Measurements from ENCODE around the gene CYB5R3.
"Not testable (repeated sequence)": the region's sequence is repeated elsewhere in the genome, so short reads cannot be mapped to it uniquely, and the experiment has no call there.

Gene CYB5R3

DNA sequence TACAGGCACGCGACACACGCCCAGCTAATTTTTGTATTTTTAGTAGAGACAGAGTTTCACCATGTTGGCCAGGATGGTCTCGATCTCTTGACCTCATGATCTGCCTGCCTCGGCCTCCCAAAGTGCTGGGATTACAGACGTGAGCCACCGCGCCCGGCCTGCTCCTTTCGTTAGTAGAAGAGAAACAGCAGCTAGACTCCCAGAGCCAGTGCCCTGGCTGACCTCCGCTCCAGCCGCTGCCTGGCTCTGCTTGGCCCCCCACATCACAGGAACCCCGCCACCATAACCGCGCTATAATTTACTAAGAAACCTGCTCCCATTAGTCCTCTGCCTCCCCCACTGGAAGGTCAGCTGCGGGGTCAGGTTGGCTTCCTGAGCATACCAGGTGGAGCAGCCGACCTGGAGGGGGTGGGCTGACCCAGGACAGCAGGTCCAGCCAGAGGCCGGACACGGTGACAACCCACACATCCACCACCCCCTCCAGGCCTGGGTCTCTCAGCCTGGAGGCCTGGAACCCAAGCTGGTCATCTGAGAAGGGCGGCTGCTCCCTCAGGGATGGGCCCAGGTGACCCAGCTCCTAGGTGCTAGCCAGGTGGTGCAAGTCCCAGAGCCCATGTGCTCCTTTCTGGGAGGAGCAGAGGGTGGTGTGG lies 27.0 kb downstream of the CYB5R3 start:
- no peak for DNase-seq

GRCh38 chr22:42621505-42622002 lies 27.6 kb downstream of the CYB5R3 start:
- peak; percentile 66 for DNase-seq

GRCh38 chr22:42620084-42620483 lies 29.1 kb downstream of the CYB5R3 start:
- DNase-seq, result no peak

DNA sequence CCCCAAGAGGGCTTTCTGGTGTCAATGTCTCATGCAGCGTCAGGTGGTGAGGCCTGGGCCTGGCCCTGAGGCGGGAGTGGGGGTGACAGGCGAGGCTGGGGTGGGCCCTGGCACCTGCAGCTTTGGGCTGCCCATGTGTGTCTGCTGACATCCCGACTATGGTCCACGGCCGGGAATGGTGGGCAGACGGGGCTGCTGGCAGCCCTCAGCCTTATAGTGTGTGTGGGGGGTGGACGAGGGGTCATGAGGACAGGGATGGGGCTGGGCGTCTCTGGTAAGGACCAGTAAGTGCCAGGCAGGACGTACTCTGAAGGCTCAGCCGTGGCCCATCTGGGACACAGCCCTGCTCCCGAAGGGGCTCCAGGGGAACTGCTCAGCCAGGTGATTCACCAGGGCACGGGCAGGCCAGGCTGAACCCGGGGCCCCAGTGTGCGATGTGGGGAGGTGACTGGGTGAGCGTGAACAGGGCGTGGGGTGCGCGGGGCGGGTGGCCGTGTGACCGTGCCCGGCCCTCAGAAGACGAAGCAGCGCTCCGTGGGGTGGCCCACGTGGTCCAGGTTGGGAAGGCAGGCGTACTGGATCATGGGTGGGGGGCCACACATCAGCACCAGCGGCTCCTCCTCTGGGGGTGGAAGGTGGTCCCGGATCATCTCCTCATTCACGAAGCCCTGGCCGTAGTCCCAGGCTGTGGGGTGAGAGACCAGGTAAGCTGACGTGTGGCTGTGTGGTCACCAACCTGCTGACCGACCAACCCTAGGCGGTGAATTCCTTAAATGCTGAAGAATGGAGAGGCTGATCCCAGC lies 29.7 kb downstream of the CYB5R3 start:
- no peak for DNase-seq

GRCh38 chr22:42617155-42617983 lies 31.8 kb downstream of the CYB5R3 start:
- DNase-seq, result no peak

GRCh38 chr22:42615860-42616175 lies 33.4 kb downstream of the CYB5R3 start:
- not testable (repeated sequence) for DNase-seq

DNA sequence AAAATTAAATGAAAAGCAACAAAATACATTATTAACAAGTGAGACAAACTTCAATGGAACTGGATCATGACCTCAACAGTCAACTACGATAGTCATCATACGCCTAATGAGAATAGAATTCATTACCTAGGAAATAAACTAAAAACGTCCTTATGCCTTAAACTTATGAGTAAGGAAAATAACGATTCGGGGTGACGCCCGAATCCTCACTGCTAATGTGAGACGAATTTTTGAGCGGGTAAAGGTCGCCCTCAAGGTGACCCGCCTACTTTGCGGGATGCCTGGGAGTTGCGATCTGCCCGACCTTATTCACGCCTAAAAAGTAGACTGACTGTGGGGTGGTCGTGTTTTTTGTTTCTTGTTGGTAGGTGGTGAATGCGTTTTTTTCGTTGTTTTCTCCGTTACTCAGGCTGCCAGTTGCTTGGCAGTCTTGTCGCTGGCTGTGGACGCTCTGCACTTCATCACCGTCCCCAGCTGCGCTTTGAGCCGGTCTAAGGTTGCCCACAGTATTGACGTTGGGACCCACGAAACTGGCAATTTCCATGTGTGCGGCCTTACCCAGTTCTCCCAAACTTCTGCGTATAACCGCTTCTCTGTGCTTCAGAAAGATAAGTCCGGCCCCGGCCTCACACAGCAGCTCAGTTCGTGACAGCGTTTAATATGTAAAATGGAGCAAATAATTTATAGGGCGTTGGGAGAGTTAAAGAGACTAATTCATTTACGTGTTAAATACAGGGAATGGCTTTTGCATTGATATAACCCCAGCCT lies 33.9 kb downstream of the CYB5R3 start:
- DNase-seq, result peak; percentile 94

- peak; percentile 99 for DNase-seq
Observed at GRCh38 chr22:42614312-42615091, 34.7 kb downstream of the CYB5R3 start, which contains the start of gene POLDIP3. Gene POLDIP3, minus strand, starts transcription at chr22:42614883. Its CDS starts 26 bp downstream, at chr22:42614857.

DNA sequence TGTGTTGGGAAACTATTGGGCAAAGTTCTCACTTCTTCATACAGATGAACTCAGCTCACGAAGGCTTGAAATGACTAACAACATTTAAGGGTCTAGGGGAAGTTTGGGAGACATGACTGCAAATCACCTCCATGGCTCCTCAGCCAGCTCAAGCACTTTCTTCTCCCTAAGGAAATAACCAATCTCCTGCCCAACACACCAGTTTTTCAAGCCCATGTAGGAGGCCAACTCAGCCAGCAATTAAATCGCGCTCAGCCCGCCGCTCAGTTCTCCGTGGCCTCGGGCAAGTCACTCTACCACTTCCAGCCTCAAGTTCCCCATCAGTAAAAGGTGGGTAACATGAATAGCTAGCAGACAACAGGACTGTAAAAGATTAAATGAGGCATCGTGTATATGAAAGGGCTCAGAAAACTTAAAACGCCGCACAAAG lies 35.3 kb downstream of the CYB5R3 start:
- DNase-seq, result peak; percentile 28

- no peak for DNase-seq
Observed at GRCh38 chr22:42612336-42612735, 36.9 kb downstream of the CYB5R3 start.

- peak; percentile 31 for DNase-seq
Observed at GRCh38 chr22:42611051-42611450, 38.1 kb downstream of the CYB5R3 start.

- DNase-seq, result no peak
Observed at GRCh38 chr22:42610186-42610585, 39.0 kb downstream of the CYB5R3 start.

- DNase-seq, result peak; percentile 27
Observed at GRCh38 chr22:42608823-42609361, 40.3 kb downstream of the CYB5R3 start.

- no peak for DNase-seq
Observed at GRCh38 chr22:42608136-42608822, 40.9 kb downstream of the CYB5R3 start.

DNA sequence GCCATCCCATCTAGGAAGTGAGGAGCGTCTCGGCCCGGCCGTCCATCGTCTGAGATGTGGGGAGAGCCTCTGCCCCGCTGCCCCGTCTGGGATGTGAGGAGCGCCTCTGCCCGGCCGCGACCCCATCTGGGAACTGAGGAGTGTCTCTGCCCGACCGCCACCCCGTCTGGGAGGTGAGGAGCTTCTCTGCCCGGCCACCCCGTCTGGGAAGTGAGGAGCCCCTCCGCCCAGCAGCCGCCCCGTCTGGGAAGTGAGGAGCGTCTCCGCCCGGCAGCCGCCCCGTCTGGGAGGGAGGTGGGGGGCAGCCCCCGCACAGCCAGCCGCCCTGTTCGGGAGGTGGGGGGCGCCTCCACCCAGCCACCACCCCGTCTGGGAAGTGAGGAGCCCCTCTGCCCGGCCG lies 41.6 kb downstream of the CYB5R3 start:
- DNase-seq, result not testable (repeated sequence)

DNA sequence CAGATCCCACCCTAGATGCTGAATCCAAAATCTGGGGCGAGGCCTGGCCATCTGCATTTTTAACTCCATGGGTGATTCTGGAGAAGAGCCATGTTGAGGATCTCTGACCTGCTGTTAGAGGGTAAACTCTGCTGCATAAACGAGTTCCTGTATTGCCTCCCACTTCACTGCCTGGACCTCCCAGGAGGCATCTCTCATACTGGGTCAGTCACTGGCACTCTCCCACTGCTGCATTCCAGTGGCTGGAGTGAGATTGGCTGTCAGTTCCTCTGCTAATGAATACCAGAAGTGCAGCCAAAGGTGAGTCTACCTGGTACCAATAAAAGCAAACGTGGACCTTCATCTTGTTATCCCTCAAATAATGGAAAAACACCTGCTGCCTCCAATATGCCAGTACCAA lies 44.8 kb downstream of the CYB5R3 start:
- DNase-seq, result no peak

- no peak for DNase-seq
Observed at GRCh38 chr22:42603427-42603826, 45.8 kb downstream of the CYB5R3 start.

- DNase-seq, result no peak
Observed at GRCh38 chr22:42602470-42602869, 46.7 kb downstream of the CYB5R3 start.

GRCh38 chr22:42601879-42602465 lies 47.2 kb downstream of the CYB5R3 start:
- DNase-seq, result no peak

- DNase-seq, result no peak
Observed at GRCh38 chr22:42596863-42597530, 52.2 kb downstream of the CYB5R3 start.

All from activated CD4-positive, alpha-beta T cell treated with anti-CD3 and anti-CD28 coated beads for 48 hours (primary cell).